ENCODE measurements around the gene BFSP1.
A peak's percentile ranks its signal among the peaks of the same experiment; 100 is the strongest.

Gene BFSP1

DNA sequence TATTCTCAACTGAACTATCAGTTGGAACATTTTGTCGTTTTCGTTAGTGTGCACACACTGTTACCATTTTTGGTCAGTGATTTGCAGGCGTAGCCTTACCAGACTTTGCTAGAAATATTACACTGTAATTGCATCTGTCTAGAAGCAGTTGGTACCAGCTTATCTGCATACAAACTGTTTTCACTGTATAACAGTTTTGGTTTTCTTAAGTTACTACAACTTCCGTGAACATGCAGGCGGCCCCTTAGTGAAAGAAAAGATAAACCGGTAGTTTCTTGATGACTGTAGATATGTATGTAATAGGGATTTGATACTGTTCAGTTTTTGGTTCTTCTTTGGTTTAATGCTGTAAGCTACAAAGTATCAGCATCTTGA, 40.0 kb upstream of the BFSP1 start:
- in situ Hi-C loops (cut with MboI; ENCODE audit: low pct_unique_long_range_greater_than_20kb, low sequenced_read_pairs, unreplicated experiment), result no loop called here
- TF ChIP-seq, protein P1, sequence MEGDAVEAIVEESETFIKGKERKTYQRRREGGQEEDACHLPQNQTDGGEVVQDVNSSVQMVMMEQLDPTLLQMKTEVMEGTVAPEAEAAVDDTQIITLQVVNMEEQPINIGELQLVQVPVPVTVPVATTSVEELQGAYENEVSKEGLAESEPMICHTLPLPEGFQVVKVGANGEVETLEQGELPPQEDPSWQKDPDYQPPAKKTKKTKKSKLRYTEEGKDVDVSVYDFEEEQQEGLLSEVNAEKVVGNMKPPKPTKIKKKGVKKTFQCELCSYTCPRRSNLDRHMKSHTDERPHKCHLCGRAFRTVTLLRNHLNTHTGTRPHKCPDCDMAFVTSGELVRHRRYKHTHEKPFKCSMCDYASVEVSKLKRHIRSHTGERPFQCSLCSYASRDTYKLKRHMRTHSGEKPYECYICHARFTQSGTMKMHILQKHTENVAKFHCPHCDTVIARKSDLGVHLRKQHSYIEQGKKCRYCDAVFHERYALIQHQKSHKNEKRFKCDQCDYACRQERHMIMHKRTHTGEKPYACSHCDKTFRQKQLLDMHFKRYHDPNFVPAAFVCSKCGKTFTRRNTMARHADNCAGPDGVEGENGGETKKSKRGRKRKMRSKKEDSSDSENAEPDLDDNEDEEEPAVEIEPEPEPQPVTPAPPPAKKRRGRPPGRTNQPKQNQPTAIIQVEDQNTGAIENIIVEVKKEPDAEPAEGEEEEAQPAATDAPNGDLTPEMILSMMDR (IDR thresholded peaks at IDR 0.05; ENCODE audit: extremely low read depth, insufficient read depth, missing control alignments), result no peak
- peak; percentile 51 for DNase-seq (ENCODE audit: low spot score)

DNA sequence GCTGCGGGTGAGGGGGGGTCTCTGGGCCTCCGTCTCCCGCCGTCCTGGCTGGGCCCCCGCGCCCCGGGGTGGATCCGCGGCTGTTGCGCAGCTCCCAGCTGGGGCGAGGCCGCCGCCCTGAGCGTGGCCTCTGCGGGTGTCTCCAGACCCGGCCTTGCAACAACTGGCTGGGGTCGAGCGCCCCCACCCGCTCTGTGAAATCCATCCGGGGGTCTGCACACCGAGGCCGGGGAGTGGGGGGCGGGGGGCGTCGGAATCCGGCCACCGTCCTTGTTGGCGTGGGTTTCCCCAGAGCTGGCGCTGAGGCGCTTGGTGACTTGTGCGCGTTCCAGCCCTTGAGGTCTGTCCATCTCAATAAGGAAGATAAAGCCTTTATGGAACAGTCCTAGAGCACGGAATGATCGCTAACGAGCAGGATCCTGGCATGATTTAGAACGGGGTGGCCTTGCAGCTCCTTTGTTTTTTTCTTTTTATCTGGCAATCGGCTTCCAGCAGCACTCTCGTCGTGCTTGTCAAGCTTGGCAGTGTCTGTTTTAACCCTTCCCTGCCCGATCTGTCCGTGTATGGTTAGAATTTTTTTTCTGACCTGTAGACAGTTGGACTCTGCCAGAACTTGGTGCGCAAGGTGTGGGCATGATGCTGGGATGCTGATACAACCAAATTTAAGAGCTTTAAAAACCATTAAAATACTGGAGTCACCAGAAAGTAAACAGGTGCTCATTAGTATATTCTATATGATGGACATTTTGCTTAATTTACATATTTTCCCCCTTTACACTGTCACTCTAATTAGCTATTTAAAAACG, 39.4 kb upstream of the BFSP1 start:
- TF ChIP-seq, protein P1 (IDR thresholded peaks at IDR 0.05; ENCODE audit: extremely low read depth, insufficient read depth, missing control alignments), result peak; percentile 14
- in situ Hi-C loops (cut with MboI; ENCODE audit: low pct_unique_long_range_greater_than_20kb, low sequenced_read_pairs, unreplicated experiment), result no loop called here
- peak; percentile 53 for DNase-seq (ENCODE audit: low spot score)

DNA sequence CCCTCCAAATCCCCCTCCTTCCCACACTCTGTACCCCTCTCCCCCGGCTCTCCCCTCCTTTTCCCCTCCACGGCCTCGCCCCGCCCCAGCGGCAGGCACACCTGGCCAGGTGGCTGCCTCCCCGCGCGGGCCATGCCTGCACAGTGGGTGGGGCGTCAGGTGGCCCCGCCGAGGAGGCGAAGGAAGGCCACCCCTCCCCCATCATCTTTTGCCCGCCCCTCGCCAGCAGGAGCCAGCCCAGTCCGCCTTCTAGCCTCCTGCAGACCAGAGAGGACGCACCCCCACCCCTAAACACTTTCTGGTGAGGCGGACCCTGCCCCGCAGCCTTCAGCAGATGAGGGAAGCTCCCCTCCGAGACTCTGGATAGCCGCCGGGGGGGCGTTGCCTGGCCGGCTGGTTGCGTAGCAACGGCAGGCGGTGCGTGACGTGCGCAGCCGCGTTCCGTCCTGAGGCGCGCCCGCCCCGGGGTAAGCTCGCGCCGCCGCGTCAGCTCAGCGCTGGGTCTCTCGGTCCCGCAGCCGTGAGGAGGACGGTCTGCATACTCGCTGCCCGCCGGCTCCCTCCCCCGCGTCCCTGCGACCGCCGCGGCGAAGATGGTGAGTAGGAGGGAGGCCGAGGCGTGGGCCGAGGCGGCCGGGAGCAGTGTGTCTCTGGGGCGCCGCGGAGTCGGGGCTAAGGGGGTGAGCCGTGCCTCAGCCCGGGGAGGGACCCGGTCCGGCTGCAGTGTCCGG, 38.6 kb upstream of the BFSP1 start, which contains the start of gene DSTN:
Gene DSTN (plus strand): TSS at position 460 of the 731 bp plus-strand sequence. CDS start 134 bp downstream, at position 594.
- in situ Hi-C loops (cut with MboI; ENCODE audit: low pct_unique_long_range_greater_than_20kb, low sequenced_read_pairs, unreplicated experiment), result no loop called here
- TF ChIP-seq, protein P1 (IDR thresholded peaks at IDR 0.05; ENCODE audit: extremely low read depth, insufficient read depth, missing control alignments), result no peak
- peak; percentile 97 for DNase-seq (ENCODE audit: low spot score)

DNA sequence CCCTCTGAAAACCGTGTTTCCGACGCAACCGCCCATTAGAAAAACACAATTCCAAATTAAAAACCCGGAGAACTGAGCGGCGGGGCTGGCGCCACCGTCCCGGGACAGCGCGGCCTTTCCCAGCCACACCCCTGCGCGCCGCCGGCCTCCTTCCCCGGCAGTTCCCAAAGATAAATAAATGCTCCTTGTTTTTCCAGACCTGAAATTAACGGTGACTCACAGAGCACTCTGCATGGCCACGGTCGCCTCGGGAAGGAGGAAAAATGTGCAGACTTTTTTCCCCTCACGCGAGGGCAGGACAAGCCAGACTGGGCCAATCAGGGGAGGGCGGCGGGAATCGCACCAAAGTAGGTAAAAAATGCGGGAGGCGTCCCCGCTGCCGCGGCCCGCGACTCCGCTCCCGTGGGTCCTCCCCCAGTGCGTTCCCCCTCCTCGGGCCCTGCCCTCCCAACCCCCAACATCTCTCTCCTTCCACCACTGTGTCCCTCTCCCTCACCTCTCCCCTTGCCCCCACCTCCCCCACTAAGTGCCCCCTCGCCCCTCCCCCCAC, 37.9 kb upstream of the BFSP1 start:
- TF ChIP-seq, protein P1 (IDR thresholded peaks at IDR 0.05; ENCODE audit: extremely low read depth, insufficient read depth, missing control alignments), result no peak
- DNase-seq (ENCODE audit: low spot score), result peak; percentile 42
- in situ Hi-C loops (cut with MboI; ENCODE audit: low pct_unique_long_range_greater_than_20kb, low sequenced_read_pairs, unreplicated experiment), result no loop called here

DNA sequence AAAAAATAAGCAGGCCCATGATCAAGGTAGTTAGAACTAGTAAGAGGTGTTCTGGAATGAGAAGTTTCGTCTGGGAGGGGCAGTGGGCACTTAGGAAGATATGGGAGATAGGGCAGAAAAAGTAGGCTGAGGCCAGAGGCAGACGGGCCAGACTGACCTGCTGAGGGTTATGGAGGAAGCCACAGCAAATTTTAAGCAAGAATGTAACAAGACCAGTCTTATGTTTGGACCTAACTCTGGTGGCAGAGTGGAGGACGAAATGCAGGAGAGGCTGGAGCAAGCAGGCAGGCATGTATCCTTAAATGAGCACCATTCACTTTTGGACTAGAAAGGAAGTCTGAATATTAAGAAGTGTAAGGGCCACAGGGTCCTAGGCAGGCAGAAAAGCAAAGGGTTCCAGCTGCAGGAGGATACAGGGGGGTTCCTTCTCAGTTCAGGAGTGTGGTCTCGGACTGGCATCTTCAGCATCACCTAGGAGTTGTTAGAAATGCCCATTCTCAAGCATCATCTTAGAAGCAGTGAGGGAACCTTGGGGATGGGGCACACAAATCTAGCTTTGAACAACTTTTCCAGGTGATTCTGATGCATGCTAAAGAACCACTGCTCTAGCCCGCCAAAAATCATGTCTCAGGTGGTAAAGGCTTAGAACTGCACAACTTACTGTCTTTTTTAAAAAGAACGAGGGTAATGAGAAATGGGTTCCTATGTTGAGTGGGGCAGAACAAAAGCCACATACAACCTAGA, 37.0 kb upstream of the BFSP1 start:
- no peak for DNase-seq (ENCODE audit: low spot score)
- TF ChIP-seq, protein P1 (IDR thresholded peaks at IDR 0.05; ENCODE audit: extremely low read depth, insufficient read depth, missing control alignments), result no peak
- in situ Hi-C loops (cut with MboI; ENCODE audit: low pct_unique_long_range_greater_than_20kb, low sequenced_read_pairs, unreplicated experiment), result no loop called here

DNA sequence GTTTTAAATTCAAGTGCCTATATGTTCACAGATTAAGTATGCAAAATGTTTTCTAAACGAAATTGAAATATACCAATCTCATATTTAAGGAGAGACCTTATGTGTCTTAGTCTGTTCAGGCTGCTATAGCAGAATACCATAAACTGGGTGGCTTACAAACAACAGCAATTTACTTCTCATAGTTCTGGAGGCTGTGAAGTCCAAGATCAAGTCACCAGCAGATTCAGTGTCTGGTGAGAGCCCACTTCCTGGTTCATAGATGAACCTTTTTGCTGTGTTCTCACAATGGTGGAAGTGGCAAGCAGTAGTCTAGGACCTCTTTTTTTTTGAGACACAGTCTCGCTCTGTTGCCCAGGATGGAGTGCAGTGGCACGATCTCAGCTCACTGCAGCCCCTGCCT, 35.2 kb upstream of the BFSP1 start:
- TF ChIP-seq, protein P1 (IDR thresholded peaks at IDR 0.05; ENCODE audit: extremely low read depth, insufficient read depth, missing control alignments), result no peak
- in situ Hi-C loops (cut with MboI; ENCODE audit: low pct_unique_long_range_greater_than_20kb, low sequenced_read_pairs, unreplicated experiment), result no loop called here
- DNase-seq (ENCODE audit: low spot score), result no peak
